Endodermal cell (in vitro differentiated cells): ENCODE data around the gene PMVK. TPM values are rescaled to one million over a fixed set of nuclear protein-coding genes. Genes with fewer than 3 reads are reported as not detected.
A peak's percentile ranks its signal among the peaks of the same experiment; 100 is the strongest.

Experiments used
- DNase-seq: peaks from one replicate; pipeline ENCODE4 v3.0.0-alpha.2; 2017
- H3K27ac ChIP-seq: 2 replicates; pipeline ENCODE4 v1.5.1; 2013; ENCODE audit warnings: mild to moderate bottlenecking, low read depth, low read length, moderate library complexity
- H3K27me3 ChIP-seq: 2 replicates; pipeline ENCODE4 v1.6.1; 2013; ENCODE audit warnings: mild to moderate bottlenecking, low read length, moderate library complexity; ENCODE audit not compliant: insufficient read depth, control insufficient read depth, poor library complexity, severe bottlenecking
- H3K36me3 ChIP-seq: 2 replicates; pipeline ENCODE4 v1.7.0; 2013; ENCODE audit warnings: mild to moderate bottlenecking, low read length, moderate library complexity; ENCODE audit not compliant: control insufficient read depth, insufficient read depth
- H3K4me1 ChIP-seq: one replicate; pipeline ENCODE4 v1.7.0; 2013; ENCODE audit warnings: low read length; ENCODE audit not compliant: control insufficient read depth, insufficient read depth
- H3K4me3 ChIP-seq: 2 replicates; pipeline ENCODE4 v1.5.1; 2013; ENCODE audit warnings: mild to moderate bottlenecking, low read length, moderate library complexity
- H3K9ac ChIP-seq: 2 replicates; pipeline ENCODE4 v1.6.1; 2013; ENCODE audit warnings: mild to moderate bottlenecking, low read length, moderate library complexity; ENCODE audit not compliant: poor library complexity, severe bottlenecking; ENCODE audit errors: extremely low read depth
- H3K9me3 ChIP-seq: 2 replicates; pipeline ENCODE4 v1.6.1; 2013; ENCODE audit warnings: mild to moderate bottlenecking, low read length, moderate library complexity; ENCODE audit not compliant: control insufficient read depth
- H3K27ac Mint-ChIP-seq: 2 replicates; pipeline ENCODE4 v1.8.0; 2020; ENCODE audit warnings: mixed read lengths
- H3K27me3 Mint-ChIP-seq: 2 replicates; pipeline ENCODE4 v1.8.0; 2021; ENCODE audit warnings: mild to moderate bottlenecking, mixed read lengths; ENCODE audit not compliant: insufficient read depth
- H3K36me3 Mint-ChIP-seq: 2 replicates; pipeline ENCODE4 v1.8.0; 2020; ENCODE audit warnings: low read depth, mixed read lengths
- H3K4me1 Mint-ChIP-seq: 2 replicates; pipeline ENCODE4 v1.8.0; 2020; ENCODE audit warnings: mixed read lengths
- H3K4me3 Mint-ChIP-seq: 2 replicates; pipeline ENCODE4 v1.8.0; 2020; ENCODE audit warnings: mild to moderate bottlenecking, moderate library complexity, mixed read lengths
- H3K9me3 Mint-ChIP-seq: 2 replicates; pipeline ENCODE4 v1.8.0; 2020; ENCODE audit warnings: mild to moderate bottlenecking, mixed read lengths
- CTCF ChIP-seq: fragments of 200-600 bp; sonication (generic); conservative IDR thresholded peaks from 2 replicates; pipeline ENCODE4 v1.5.0; 2021; ENCODE audit warnings: antibody characterized with exemption, mild to moderate bottlenecking
- WGBS, 2 experiments: methylation state at CpG; one replicate each; pipeline versions ENCODE4 v1.1.5 to v1.1.7; 2013; ENCODE audit warnings: missing lambda C conversion rate in 2 of 2, mixed read lengths in 1 of 2; ENCODE audit not compliant: insufficient coverage in 1 of 2, insufficient read length in 1 of 2; 5-methylcytosine and 5-hydroxymethylcytosine counted together
- total RNA-seq, 2 donors: library from RNA; stranded (reverse); fragmentation: NEBNext Ultra II Directional in 1 of 2; extraction: Animal tissue kit (Norgen Biotek cat#: 25700) in 1 of 2; gene quantifications; 2 replicates in 1 of 2; 3 replicates in 1 of 2; pipeline ENCODE4 v1.2.1, GENCODE V29; 2021

The PMVK gene
- total RNA-seq, 2 donors from 2014 or later = 16.0 to 16.4 TPM

GRCh38 chr1:154896771-154897286 lies 39.7 kb downstream of the PMVK start:
- Histone ChIP-seq H3K27me3 (no peaks in the 10 kb centered on the region), H3K9me3 (no peaks in the 10 kb centered on the region), H3K36me3 (no peaks in the 10 kb centered on the region), H3K27ac (peak overlapping the region; percentile 53), H3K4me1 (no peaks in the 10 kb centered on the region), H3K4me3 (no peak overlapping the region), H3K9ac (no peak overlapping the region)
- peak; percentile 30 for DNase-seq
- no peaks in the 10 kb centered on the region for H3K36me3 Mint-ChIP-seq
- H3K27me3 Mint-ChIP-seq = no peaks in the 10 kb centered on the region
- H3K4me1 Mint-ChIP-seq = no peaks in the 10 kb centered on the region
- H3K4me3 Mint-ChIP-seq = no peak overlapping the region
- TF ChIP-seq CTCF = no peak
- 87 to 92% methylated on average over 5 to 10 of the region's 10 CpGs for whole genome bisulfite sequencing, 2 experiments
- peaks cover 3% of the 10 kb centered on the region for H3K9me3 Mint-ChIP-seq
- H3K27ac Mint-ChIP-seq = no peak overlapping the region

DNA sequence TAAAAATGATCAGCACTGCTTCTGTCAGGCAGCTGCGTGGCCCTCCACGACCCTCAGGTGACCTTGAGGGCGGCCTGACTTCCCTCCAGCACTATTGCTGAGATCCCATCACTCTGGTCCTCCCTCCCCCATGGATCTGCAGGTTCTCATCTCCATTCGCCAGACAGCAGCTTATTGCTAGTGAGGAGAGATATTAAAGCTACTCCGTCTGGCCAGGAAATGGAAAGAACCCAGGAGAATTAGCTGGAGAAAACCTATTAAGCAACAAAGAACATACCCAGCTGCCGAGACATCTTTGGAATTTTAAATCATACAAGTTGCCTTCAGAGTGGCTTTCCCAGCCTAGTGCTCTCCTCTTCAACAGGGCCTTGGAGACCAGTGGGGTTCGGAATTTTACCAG lies 40.7 kb downstream of the PMVK start:
- no peaks in the 10 kb centered on the region for H3K27me3 Mint-ChIP-seq
- Histone ChIP-seq H3K9ac (no peak overlapping the region), H3K9me3 (no peaks in the 10 kb centered on the region), H3K4me1 (no peaks in the 10 kb centered on the region), H3K36me3 (no peaks in the 10 kb centered on the region), H3K27ac (no peak overlapping the region), H3K4me3 (no peak overlapping the region), H3K27me3 (no peaks in the 10 kb centered on the region)
- TF ChIP-seq CTCF = no peak
- no peaks in the 10 kb centered on the region for H3K36me3 Mint-ChIP-seq
- WGBS, 2 experiments = 80 to 91% methylated on average over 5 to 7 of the region's 7 CpGs
- no peak overlapping the region for H3K27ac Mint-ChIP-seq
- peak; percentile 33 for DNase-seq
- H3K4me3 Mint-ChIP-seq = no peak overlapping the region
- H3K4me1 Mint-ChIP-seq = no peaks in the 10 kb centered on the region
- peaks cover 3% of the 10 kb centered on the region for H3K9me3 Mint-ChIP-seq

DNA sequence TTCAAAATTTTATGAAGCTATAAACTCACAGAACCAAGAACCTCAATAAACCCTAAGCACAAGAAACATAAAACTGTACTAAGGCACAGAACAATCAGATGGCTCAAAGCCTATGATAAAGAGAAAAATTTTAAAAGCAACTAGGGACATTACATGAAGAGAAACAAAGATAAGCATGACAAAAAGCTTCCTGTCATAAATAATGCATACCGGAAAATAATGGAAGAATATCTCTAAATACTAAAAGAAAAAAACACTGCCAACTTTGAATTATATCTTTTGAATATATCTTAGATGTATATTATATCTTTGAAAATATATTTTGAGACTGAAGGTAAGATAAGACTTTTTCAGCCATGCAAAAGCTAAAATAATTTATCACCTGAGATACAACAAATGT lies 45.1 kb downstream of the PMVK start:
- Histone ChIP-seq H3K27ac (no peak overlapping the region), H3K9ac (no peak overlapping the region), H3K27me3 (no peaks in the 10 kb centered on the region), H3K4me3 (no peak overlapping the region), H3K36me3 (no peaks in the 10 kb centered on the region), H3K9me3 (no peaks in the 10 kb centered on the region), H3K4me1 (no peaks in the 10 kb centered on the region)
- Mint-ChIP-seq H3K27ac (no peak overlapping the region), H3K9me3 (peaks cover 3% of the 10 kb centered on the region), H3K4me1 (no peaks in the 10 kb centered on the region), H3K4me3 (no peak overlapping the region), H3K27me3 (peaks cover 9% of the 10 kb centered on the region), H3K36me3 (no peaks in the 10 kb centered on the region)
- no peak for DNase-seq
- no peak for TF ChIP-seq CTCF
- WGBS, 2 experiments = no CpG with 5 or more reads among the region's 1 CpG
